ENCODE results near the gene LRMDA.

The LRMDA gene

DNA sequence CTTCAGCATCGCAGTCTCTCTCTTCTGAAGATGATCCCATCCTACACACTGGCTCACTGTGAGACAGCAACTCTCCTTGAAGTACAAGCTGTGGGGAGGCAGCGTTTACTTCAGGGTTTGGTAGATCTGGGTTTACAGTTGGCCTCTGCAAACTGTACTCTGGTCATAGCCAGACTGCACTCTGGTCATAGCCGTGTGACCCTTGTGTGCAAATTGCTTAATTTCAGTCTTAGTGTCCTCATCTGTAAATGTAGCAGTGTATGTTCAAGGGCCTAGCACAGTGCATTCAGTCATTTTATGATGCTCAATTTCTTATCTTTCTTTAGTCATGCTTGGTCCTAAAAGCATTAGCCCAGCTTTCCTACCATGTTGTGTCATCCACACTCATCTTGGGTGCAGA, 188.2 kb downstream of the LRMDA start:
- Histone ChIP-seq H3K27ac (ENCODE audit: extremely low read depth, low read depth, low read length) (no peak overlapping the region), H3K9me3 (ENCODE audit: control insufficient read depth, insufficient read depth, low read depth, low read length) (no peaks in the 10 kb centered on the region), H3K4me1 (ENCODE audit: control insufficient read depth, insufficient read depth, low read length) (peaks cover 26% of the 10 kb centered on the region), H3K36me3 (ENCODE audit: control insufficient read depth in 2 of 2, insufficient read depth in 1 of 2, low read length in 2 of 2) (no peaks in the 10 kb centered on the region), H3K4me3 (ENCODE audit: low read depth, low read length) (no peak overlapping the region)
- POLR2A ChIA-PET, result no interaction called here
- CTCF ChIA-PET, result no interaction called here
- TF ChIP-seq ZNF433 (tag by site-specific recombination; IDR thresholded peaks at IDR 0.05; ENCODE audit: low read depth) (no peak), ZSCAN23 (tag by site-specific recombination; IDR thresholded peaks at IDR 0.05) (no peak), ZEB2 (tag by site-specific recombination; IDR thresholded peaks at IDR 0.05) (no peak)

DNA sequence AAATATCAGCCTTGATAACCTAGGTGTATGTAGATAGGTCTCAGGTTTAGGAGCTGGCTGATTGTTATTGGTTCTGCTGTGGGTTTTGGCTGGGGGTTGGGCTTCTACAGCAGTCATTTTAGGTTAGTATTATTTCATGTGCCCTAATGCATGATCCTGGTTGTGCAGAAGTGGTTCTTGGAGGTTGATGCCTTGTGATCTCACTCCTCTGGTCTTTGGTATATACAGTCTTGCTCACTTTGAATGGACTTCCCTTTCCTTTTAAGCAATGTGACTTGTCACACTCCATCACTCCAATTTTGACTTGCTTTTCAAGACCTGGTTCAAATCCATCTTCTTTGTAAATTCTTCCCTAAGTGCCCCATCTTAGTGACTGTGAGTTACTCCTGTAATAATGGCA, 188.9 kb downstream of the LRMDA start:
- Histone ChIP-seq H3K36me3 (ENCODE audit: control insufficient read depth in 2 of 2, insufficient read depth in 1 of 2, low read length in 2 of 2) (no peaks in the 10 kb centered on the region), H3K4me3 (ENCODE audit: low read depth, low read length) (no peak overlapping the region), H3K9me3 (ENCODE audit: control insufficient read depth, insufficient read depth, low read depth, low read length) (no peaks in the 10 kb centered on the region), H3K4me1 (ENCODE audit: control insufficient read depth, insufficient read depth, low read length) (peaks cover 26% of the 10 kb centered on the region), H3K27ac (ENCODE audit: extremely low read depth, low read depth, low read length) (no peak overlapping the region)
- TF ChIP-seq ZNF792 (tag by site-specific recombination; IDR thresholded peaks at IDR 0.05) (no peak), ZFP41 (tag by site-specific recombination; IDR thresholded peaks at IDR 0.05; ENCODE audit: borderline replicate concordance) (no peak), SETDB1 (IDR thresholded peaks at IDR 0.05; ENCODE audit: insufficient read length, low read length) (no peak), ZNF214 (tag by site-specific recombination; IDR thresholded peaks at IDR 0.05; ENCODE audit: borderline replicate concordance) (no peak), ZNF302 (tag by site-specific recombination; IDR thresholded peaks at IDR 0.05; ENCODE audit: low read depth) (no peak), ZNF394 (tag by site-specific recombination; IDR thresholded peaks at IDR 0.05; ENCODE audit: borderline replicate concordance) (no peak), ZNF112 (tag by site-specific recombination; IDR thresholded peaks at IDR 0.05) (no peak), ZNF677 (tag by site-specific recombination; IDR thresholded peaks at IDR 0.05) (no peak), ZBTB17 (tag by site-specific recombination; IDR thresholded peaks at IDR 0.05) (no peak), ZNF571 (tag by site-specific recombination; IDR thresholded peaks at IDR 0.05) (no peak), ZFP3 (tag by site-specific recombination; IDR thresholded peaks at IDR 0.05; ENCODE audit: low read depth) (no peak), ZFP69B (tag by site-specific recombination; IDR thresholded peaks at IDR 0.05) (no peak), ZNF555 (tag by site-specific recombination; conservative IDR thresholded peaks at IDR 0.05) (no peak), WT1 (tag by site-specific recombination; IDR thresholded peaks at IDR 0.05) (no peak), SCRT1 (tag by site-specific recombination; IDR thresholded peaks at IDR 0.05; ENCODE audit: borderline replicate concordance) (no peak)
- TF ChIP-seq, protein P1, sequence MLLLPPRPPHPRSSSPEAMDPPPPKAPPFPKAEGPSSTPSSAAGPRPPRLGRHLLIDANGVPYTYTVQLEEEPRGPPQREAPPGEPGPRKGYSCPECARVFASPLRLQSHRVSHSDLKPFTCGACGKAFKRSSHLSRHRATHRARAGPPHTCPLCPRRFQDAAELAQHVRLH (tag by site-specific recombination; IDR thresholded peaks at IDR 0.05), result no peak
- TF ChIP-seq, protein P2, sequence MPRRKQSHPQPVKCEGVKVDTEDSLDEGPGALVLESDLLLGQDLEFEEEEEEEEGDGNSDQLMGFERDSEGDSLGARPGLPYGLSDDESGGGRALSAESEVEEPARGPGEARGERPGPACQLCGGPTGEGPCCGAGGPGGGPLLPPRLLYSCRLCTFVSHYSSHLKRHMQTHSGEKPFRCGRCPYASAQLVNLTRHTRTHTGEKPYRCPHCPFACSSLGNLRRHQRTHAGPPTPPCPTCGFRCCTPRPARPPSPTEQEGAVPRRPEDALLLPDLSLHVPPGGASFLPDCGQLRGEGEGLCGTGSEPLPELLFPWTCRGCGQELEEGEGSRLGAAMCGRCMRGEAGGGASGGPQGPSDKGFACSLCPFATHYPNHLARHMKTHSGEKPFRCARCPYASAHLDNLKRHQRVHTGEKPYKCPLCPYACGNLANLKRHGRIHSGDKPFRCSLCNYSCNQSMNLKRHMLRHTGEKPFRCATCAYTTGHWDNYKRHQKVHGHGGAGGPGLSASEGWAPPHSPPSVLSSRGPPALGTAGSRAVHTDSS (tag by site-specific recombination; IDR thresholded peaks at IDR 0.05), result no peak
- TF ChIP-seq, protein P3, sequence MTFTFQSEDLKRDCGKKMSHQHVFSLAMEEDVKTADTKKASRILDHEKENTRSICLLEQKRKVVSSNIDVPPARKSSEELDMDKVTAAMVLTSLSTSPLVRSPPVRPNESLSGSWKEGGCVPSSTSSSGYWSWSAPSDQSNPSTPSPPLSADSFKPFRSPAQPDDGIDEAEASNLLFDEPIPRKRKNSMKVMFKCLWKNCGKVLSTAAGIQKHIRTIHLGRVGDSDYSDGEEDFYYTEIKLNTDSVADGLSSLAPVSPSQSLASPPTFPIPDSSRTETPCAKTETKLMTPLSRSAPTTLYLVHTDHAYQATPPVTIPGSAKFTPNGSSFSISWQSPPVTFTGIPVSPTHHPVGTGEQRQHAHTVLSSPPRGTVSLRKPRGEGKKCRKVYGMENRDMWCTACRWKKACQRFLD (tag by site-specific recombination; IDR thresholded peaks at IDR 0.05), result no peak
- TF ChIP-seq, protein P4, sequence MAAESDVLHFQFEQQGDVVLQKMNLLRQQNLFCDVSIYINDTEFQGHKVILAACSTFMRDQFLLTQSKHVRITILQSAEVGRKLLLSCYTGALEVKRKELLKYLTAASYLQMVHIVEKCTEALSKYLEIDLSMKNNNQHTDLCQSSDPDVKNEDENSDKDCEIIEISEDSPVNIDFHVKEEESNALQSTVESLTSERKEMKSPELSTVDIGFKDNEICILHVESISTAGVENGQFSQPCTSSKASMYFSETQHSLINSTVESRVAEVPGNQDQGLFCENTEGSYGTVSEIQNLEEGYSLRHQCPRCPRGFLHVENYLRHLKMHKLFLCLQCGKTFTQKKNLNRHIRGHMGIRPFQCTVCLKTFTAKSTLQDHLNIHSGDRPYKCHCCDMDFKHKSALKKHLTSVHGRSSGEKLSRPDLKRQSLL (tag by site-specific recombination; IDR thresholded peaks at IDR 0.05), result no peak
- POLR2A ChIA-PET, result no interaction called here
- CTCF ChIA-PET, result no interaction called here
